Measurements from ENCODE around the gene SIGLEC8.
"Not testable (repeated sequence)": the region's sequence is repeated elsewhere in the genome, so short reads cannot be mapped to it uniquely, and the experiment has no call there.

The SIGLEC8 gene

DNA sequence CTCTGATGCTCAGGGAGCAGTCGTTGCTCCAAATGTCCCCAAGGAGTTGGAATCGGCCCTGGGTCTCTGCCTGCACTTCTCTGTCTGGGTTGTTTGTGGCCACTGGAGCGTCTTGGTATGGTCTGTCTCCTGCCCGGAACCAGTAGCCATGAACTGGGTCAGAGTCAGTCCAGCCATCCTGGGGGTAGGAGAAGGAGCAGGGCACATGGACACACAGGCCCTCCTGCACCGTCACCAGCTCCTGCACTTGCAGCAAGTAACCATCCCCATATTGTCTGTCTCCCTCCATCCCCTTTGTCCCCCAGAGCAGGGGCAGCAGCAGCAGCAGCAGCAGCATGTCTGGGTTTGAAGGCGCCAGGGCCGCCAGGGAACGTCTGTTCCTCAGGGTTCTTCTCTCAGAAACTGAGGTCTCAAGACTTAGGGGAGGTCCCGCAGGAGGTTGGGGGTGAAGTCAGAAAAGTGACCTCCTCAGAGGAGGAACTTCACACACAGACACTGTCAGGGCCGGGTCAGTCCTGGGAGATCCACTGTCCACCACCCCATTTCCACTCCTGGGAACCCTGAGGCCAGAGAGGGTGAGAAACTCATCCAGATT is at the start of gene SIGLEC8:
SIGLEC8 (minus strand) TSS at position 404 of the 595 bp plus-strand sequence; CDS start at position 337, 67 bp downstream.
- no peak for DNase-seq

DNA sequence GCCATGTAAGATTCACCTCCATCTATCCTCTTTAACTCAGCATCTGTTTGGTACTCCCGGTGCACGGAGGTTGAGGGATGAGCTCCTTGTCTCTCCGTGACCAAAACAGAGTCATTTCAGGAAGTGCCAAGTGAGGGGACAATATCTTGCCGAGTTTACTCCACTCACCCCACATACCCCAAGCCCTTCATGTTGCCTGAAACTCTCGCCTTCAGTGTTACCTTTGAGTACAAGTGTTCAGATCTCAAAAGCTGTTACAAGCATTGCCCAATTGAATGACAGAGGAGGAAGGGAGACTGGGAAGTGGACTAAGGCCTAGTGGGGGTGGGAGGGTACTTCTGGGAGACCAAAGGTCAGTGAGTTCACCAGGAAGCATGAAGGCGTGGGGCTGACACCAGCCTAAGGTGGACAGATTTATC is 49.4 kb upstream of the SIGLEC8 start:
- DNase-seq: no peak

DNA sequence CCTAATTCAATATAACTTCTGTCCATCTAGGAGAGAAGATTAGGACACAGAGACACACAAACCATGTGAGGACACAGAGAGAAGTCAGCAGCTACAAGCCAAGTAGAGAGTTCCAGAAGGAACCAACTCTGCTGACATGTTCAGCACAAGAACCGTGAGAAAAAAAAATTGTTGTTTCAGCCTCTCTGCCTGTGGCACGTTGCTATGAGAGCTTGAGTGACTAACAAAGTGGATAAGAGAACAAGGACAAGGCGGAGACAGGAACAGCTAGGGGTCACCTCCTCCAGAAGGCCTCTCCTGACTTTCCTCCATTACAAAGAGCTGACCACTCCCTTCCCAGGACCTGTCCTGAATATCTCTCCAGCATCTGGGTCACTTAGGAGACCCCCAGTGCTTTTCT is 48.9 kb upstream of the SIGLEC8 start:
- no peak for DNase-seq

DNA sequence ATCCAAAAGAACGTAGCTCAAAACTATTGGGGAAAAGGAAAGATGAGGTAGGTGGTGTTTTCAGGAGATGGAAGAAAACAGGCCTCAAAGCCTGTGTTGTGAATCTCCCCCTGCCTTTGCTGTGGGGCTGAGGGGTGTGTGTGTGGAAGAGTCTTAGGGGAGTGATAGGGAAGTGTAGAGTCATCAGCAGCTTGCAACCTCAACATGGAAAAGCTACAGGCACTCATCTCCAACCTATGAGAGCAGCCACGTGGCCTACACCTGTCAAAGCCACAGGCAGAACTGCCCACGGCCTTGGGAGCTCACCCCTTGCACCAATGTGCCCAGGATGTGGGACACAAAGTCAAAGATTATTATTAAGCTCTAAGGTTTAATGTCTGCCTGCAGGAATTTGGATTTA is 47.6 kb upstream of the SIGLEC8 start:
- DNase-seq: no peak

DNA sequence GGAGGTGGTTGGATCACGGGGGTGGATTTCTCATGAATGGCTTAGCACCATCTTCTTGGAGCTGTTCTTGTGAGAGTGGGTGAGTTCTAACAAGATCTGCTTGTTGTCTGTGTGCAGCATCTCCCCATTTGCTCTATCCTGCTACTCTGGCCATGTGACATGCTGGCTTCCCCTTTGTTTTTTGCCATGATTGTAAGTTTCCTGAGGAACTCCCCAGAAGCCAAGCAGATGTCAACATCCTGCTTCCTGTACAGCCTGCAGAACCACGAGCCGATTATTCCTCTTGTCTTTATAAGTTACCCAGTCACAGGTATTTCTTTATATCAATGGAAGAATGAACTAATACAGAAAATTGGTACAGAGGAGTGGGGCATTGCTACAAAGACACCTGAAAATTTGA is 45.6 kb upstream of the SIGLEC8 start:
- peak; percentile 44 to 46 for DNase-seq

DNA sequence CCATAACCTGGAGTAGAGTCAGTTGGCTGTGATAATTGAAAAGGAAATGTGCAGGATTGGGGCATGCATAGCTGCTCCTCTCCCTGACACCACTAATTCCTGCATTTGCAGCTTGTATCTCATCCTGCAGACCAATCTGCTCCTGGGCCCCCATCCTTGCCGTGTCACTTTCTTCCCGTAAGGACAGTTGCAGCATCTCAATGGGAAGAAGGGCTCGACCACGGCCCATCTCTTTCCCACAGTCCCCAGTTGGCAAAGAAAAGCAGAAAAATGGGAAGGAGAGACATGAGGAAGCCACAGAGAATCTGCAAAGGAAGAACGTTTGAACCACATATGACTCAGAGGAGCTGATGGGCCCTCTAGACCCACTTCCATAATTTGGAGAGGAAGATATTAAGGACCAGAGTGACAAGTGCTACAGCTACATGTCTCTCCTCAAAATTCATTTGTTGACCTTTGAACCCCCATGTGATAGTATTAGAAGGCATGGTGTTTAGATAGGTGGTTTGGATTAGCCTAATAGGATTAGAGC is 45.1 kb upstream of the SIGLEC8 start:
- DNase-seq: peak; percentile 95

DNA sequence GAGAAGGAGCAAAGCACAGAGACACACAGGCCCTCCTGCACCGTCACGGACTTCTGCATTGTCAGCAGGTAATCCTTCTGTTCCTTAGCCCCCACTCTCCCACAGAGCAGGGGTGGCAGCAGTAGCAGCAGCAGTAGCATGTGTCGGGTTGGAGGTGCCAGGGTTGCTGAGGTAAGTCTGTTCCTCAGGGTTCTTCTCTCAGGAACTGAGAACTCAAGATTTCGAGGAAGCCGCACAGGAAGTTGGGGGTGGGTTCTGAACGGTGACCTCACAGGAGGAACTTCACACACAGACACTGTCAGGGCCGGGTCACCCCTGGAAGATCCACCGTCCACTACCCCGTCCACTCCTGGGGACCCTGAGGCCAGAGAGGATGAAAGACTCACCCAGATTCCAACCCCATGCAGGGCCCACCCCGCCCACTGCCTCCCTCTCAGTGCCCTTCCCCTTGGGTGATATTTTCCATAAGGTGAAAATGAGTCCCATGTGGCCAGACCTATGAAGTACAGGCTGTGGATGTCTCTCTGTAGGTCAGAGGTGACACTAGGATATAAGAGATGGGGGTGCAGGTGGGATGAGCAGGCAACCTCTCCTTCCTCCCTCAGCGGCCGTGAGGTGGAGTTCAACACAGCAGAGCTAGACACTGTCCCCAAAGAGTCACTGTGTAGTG is 43.5 kb upstream of the SIGLEC8 start, which contains the start of gene SIGLEC12:
SIGLEC12 (minus strand) TSS at position 207 of the 670 bp plus-strand sequence; CDS start at position 140, 67 bp downstream.
- peak; percentile 57 for DNase-seq

DNA sequence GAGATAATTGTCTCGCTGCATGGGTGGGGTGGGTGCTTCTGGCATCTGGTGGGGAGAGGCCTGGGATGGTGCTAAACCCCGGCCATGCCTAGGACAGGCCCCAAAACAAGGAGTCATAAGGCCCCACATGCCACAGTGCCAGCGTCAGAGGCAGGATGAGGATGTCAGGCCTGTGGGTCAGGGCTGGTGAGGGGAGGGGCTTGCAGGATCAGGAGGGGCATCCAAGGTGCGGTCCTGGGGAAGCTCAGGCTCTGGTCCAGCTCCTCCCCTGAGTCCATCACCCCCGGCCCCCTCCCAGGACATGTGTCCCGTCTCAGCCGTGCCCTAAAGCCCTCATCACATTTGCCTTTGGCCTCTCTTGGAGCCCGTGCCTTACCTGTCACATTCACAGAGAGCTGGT is 42.7 kb upstream of the SIGLEC8 start:
- not testable (repeated sequence) for DNase-seq

DNA sequence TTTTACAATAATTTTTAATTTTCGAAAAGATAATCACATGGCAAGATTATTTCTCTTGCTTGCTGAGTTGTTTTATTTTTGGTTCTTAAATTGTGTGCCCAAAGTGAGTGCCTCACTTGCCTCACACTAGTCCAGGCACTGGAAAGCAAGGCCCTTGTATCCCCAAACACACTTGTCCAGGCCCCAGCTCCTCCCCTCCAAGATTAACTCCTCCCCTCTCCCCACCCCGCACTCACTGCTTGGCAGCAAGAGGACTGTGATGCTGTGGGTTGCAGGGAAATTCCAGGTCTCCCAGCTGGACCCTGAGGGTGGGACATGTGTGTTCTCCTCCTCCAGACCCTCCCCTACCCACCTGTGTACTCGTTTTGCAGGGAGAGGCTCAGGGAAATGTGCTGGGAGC is 39.4 kb upstream of the SIGLEC8 start:
- DNase-seq: no peak

DNA sequence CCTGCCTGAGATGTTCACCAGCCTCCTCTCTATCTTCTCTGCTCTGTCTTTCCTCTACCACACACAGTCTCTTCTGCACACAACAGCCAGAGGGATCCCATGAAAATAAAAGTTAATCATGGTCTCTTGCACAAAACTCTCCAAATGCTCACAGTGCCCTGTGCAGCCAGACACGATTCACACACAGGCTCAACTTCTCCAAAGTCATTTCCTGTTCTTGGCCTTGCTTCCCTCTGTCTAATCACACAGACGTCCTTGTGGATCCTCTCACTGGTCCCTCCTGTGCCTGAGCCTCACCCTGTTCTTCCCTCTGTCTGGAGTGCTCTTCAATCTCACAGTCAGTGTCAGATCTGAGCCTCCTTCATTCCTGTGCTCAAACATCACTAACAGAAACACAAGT is 35.5 kb upstream of the SIGLEC8 start:
- DNase-seq: peak; percentile 40 to 53

DNA sequence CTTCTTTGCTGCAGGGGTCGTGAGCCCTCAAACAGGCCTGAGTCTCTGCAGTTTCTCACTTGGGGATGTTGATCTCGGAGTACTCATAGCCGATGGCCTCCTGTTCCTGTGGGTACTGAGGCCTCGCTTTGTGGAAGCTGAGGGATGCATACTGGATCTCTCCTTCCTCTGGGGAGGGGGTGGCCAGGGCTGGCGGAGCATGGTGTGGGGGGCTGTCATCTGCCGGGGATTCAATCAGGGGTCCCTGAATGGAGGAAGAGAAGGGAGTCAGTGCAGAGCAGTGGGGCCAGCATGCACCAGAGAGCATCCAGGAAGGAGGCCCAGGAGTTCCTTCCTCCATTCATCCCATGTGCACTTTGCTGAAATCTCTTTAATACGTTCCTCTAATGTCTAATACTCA is 33.3 kb upstream of the SIGLEC8 start:
- DNase-seq: no peak

DNA sequence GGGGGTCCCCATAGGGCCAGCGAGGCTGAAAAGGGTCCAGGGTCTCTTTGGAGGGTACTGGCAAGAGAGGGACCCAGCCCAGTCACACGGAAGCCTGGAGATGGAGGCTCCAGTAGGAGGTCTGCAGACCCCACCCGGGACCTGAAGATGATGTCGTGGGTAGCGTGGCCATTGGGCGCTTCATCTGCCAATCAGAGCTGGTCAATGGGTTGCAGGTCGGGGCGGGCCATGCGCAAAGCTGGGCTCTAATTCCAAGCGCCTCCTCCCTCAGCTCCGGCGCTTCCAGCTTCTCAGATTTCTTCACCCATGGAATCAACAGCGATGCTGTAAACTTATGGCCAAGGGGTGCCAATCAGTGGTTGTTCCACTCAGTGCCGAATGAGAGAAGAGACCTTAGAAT is 32.4 kb upstream of the SIGLEC8 start:
- no peak for DNase-seq

DNA sequence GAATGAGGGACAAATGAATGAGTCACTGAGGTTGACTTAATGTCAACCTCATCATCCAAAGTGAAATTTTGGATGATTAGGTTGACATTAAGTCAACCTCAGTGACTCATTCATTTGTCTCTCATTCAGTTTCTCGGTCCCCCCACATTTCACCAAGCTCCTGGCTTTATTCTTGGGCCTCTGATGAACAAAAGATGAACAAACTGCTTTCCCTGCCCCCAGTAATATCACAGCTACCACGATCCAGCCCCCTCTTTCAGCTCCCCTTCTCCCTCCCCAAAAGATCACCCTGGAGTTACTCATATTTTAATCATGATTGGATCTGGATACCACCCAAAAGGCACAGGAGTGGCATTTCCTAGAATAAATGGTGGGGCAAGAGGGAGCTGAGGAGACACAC is 30.9 kb upstream of the SIGLEC8 start:
- DNase-seq: no peak

DNA sequence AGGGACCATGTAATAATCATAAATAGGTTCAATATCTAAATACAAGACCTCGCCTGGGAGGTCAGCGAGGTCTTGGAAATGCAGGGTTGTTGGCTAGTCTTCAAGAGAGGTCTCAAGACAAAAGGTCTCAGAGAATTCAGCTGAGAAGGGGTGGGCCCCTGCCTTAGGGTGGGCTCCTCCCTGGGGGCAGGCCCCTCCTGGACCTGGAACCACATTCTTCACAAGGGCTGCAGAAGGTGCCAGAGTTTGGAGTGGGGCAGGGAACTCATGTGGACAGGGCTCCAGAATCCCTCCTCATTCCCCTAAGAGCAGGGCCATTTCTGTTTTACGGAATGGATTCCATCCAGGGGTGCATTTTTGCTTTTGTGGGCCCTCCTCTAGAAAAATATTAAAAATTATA is 30.2 kb upstream of the SIGLEC8 start:
- DNase-seq: no peak

DNA sequence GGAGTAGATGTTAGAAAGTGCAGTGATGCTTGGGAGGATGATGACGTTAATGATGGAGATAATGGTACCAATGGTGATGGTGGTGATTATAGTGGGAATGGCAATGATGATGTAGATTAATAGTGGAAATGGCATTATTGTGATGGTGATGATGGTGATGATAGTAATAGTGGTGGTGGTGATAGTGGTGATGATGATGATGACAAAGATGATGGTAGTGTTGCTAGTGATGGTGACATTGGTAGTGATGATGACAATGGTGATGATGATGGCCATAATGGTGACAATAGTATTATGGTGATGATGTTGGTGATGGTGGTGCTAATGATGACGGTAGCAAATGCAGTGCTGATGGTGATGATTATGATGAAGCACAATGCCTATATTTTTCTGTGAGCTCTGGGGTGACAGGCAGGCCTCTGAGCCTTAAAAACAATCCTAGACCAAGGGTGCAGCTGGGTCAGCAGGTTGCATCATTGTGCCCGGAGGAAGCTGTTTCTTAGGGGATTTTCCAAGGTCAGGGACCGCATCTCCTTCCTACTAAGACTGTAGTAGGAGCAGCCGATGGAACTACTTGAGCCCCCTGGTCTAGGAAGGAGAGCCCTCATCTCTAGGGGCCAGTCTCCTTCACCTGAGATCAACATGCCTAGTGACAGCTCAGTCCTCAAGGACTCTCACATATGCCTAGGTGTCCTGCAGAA is 27.9 kb upstream of the SIGLEC8 start:
- DNase-seq: no peak

DNA sequence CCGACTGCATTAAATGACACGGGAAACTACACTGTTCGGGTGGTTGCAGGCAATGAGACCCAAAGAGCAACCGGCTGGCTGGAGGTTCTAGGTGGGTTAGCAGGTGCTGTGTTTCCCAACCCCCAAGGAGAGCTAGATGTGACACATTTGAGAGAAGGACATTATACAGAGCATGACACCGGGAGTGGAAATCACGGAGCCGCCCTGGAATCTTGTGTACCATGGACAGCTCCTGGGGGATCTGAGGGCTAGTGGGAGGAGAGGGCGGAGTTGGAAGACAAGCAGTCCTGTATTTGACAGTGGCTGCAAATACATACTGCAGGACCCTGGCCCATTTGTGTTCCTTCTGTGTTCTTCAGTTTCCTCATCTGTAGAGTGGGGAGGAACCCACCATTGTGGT is 22.3 kb upstream of the SIGLEC8 start:
- peak; percentile 45 to 67 for DNase-seq

DNA sequence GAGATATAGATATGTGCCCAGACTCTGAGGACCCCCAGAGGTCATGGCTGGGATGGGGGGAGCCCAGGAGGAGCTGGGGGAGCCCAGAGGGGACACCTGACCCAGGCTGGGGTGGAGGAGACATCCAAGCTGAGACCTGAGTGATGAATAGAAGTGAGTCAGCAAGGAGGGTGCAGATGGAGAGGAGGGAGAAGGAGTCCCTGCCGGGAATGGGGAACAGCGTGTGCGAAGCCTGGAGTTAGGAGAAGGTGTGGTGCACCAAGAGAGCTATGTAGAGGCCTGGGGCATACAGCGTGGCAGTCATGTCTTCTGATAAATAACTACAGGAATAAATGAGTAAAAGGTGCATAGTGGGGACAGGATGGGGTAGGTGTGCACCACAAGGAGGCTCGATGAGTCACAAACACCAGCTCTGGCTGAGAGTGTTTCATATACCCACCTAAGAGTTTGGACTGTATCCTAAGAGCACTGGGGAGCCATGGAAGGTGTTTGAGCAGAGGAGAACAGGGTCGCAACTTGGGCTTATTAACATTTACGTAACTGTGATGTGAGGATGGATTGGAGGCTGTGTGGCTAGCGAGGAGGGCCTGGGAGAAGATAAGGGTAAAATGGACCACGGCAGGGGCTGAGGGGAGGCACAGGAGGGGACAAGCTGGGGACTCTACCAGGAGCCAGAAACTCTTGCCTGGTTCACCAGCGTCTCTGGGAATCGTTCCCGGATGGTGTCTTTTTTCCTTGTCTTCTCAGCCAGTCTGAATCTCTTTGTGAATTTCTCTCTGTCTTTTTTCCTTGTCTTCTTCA is 21.5 kb upstream of the SIGLEC8 start:
- no peak for DNase-seq

DNA sequence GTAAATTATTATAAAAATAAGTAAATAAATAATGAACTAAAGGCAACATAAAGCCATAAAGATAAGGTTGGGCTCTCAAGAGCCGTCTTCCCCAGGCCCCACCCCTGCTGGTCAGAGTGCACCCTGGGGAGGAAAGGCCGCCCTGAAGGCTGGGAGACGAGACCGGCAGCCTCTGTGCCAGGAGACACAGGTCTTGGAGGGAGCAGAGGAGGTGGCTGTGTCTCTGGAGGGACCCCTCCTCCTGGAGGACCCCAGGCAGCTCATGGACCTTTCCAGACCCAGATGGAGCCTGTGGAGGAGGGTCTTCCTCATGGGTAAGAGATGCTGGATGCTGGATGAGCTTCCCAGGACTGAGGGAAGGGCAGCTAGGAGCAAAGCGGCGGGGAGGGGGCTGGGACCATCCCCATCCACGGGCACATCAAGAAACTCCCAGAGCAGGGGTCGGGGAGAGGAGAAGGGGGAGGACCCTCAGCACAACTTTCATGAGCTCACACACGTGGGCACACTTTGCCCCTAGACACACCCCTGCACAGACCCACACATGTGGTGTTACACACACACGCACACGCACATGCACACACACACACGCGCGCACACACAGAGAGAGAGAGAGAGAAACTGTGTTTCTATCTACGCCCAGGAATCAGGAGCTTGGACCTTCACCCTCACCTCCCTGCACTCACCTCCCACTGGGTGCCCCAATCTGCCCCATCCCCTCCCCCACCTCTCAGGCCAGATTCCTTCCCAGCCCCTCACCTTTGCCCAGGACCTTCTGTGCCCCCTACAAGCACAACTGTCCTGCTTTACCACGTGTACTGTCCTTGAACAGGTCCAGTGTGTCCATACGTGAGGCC is 20.4 kb upstream of the SIGLEC8 start, which contains the start of gene CEACAM18:
CEACAM18 (plus strand) TSS at position 159 of the 854 bp plus-strand sequence.
- DNase-seq: no peak

DNA sequence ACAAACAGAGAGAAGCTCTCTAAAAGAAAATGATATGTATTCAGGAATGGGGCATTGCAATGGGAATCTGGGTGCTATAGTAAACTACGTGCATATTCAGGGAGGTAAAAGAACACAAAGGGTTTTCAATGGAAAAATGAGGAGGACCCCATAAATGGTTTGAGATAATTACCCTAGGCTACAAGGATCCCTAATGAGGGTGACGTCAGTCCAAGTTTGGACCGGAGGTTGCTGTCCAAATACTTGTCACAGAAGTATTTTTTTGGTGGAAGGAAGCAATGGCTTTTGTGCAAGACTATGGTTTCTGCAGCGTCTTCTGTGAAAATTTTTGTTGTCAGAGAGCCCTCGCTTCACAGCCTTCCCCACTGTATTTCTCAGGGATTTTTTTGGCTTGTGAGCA is 19.1 kb upstream of the SIGLEC8 start:
- DNase-seq: no peak

DNA sequence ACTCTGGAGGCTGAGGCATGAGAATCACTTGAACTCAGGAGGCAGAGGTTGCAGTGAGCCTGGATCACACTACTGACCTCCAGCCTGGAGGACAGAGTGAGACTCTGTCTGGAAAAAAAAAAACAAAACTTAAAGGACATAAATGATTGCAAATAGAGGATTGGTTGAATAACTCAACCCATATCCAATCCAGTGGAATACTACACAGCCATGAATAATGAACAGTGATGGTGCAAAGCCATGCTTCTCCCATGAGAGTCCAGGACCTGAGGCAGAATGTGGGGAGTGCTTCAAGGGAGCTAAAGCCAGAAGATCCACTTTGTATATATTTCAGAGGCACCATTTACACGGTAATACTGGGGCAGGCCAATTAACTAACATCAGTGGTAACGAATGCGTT is 17.9 kb upstream of the SIGLEC8 start:
- no peak for DNase-seq

DNA sequence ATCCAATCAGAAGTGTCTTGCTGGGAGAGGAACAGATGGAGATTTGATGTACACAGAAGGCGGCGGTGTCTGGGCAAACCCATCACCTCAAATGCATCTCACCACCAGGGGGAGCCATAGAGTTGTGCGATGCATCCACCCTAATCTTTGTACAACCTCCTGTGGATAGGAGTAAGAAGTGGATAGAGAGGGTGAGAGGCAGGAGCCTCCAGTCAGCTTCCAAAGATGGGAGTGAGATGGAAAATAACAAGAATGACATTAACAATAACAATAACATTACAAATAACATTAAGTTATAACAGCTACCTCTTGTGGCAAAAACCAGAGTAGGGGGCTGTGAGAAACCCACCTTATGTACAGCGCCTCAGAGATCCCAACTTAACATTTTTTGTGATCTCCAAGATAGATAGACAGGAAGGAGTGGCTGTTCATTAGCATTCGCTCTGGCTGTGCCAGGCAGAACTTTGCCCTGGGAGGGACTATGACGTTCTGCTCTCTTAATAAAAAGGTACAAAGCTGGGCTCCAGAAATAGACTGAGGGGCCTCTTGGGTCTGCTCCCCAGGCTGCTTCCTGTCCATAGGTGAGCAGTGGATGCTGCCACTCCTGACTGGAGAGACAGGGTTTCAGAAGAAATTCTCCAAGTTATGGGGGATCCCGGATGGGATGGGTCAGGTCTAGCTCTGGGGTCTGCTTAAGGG is 14.9 kb upstream of the SIGLEC8 start:
- peak; percentile 78 to 87 for DNase-seq
